Lower lobe of right lung (tissue), 2 donors: ENCODE results near the gene ACTR3. TPM values are rescaled to one million over a fixed set of nuclear protein-coding genes. Genes with fewer than 3 reads are reported as not detected.

ENCODE experiments used
- ATAC-seq, 2 donors: fragments of 200-7000 bp; cut with Tn5 transposase; one replicate each; pipeline ENCODE4 v1.9.1; 2020 to 2022; ENCODE audit warnings: mild to moderate bottlenecking in 2 of 2, moderate library complexity in 2 of 2
- DNase-seq: peaks from one replicate; pipeline ENCODE4 v3.0.0-alpha.2; 2020
- H3K27ac ChIP-seq: fragments of 200-600 bp; one replicate; pipeline ENCODE4 v1.8.0; 2022
- H3K27me3 ChIP-seq: fragments of 200-600 bp; one replicate; pipeline ENCODE4 v1.8.0; 2022; ENCODE audit warnings: low read depth
- H3K36me3 ChIP-seq: fragments of 200-600 bp; one replicate; pipeline ENCODE4 v1.8.0; 2022; ENCODE audit warnings: mild to moderate bottlenecking
- H3K4me1 ChIP-seq: fragments of 200-600 bp; one replicate; pipeline ENCODE4 v1.8.0; 2022
- H3K4me3 ChIP-seq: fragments of 200-600 bp; one replicate; pipeline ENCODE4 v1.8.0; 2022; ENCODE audit warnings: mild to moderate bottlenecking
- H3K9me3 ChIP-seq: fragments of 200-600 bp; one replicate; pipeline ENCODE4 v1.8.0; 2022
- intact Hi-C: fragments of 100-400 bp; cut with DNase I; formaldehyde crosslinking; loops from one replicate; pipeline ENCODE4 v1.11.0; 2022
- total RNA-seq: library from RNA; stranded (reverse); fragmentation: NEBNext Ultra II Directional; extraction: Animal tissue kit (Norgen Biotek cat#: 25700); gene quantifications from one replicate; pipeline ENCODE4 v1.2.1, GENCODE V29; 2021
- TF ChIP-seq, protein P1 (sequence below): fragments of 200-600 bp; IDR thresholded peaks from one replicate; pipeline ENCODE4 v1.8.0; 2022; ENCODE audit warnings: antibody characterized with exemption, mild to moderate bottlenecking
- donor health status: DM: no; HTN: yes; CAD: no; lungs with severe emphysema.

The ACTR3 gene
- total RNA-seq, 1 donor from 2014 or later: 269 TPM

DNA sequence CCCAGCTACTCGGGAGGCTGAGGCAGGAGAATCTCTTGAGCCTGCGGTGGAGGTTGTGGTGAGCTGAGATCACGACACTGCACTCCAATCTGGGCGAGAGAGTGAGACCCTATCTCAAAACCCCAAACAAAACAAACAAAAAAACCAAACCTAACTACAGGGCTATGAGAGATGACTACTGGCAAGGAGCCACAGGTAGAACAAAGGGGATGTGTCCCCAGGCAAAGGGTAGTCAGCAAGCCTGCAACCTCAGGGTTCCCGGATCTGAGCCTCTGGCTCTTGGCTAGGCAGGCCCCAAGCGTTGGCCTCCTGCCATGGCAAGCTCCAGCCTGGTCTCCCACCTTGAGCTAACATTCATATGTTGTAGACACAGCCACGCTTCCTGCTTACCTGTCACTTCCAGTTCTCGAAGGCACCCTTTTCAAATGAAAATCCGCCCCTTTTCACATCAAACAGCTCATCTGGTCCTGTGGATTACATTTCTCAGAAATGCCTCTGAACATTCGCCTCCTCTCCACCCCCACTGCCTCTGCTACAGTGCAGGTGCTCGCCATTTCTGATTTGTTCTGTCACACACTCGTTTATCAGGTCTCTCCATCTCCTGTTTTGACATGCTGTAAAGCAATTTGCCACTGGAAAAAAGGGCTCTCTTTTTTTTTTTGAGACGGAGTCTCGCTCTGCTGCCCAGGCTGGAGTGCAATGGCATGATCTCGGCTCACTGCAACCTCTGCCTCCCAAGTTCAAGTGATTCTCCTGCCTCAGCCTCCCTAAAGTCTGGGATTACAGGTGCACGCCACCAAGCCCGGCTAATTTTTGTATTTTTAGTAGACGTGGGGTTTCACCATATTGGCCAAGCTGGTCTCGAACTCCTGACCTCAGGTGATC lies 13.1 kb upstream of the ACTR3 start:
- no peak overlapping the region for H3K4me3 ChIP-seq
- H3K27me3 ChIP-seq: no peaks in the 10 kb centered on the region
- peak; percentile 68 for DNase-seq
- ATAC-seq: peak; percentile 76 to 84
- TF ChIP-seq, protein P1, sequence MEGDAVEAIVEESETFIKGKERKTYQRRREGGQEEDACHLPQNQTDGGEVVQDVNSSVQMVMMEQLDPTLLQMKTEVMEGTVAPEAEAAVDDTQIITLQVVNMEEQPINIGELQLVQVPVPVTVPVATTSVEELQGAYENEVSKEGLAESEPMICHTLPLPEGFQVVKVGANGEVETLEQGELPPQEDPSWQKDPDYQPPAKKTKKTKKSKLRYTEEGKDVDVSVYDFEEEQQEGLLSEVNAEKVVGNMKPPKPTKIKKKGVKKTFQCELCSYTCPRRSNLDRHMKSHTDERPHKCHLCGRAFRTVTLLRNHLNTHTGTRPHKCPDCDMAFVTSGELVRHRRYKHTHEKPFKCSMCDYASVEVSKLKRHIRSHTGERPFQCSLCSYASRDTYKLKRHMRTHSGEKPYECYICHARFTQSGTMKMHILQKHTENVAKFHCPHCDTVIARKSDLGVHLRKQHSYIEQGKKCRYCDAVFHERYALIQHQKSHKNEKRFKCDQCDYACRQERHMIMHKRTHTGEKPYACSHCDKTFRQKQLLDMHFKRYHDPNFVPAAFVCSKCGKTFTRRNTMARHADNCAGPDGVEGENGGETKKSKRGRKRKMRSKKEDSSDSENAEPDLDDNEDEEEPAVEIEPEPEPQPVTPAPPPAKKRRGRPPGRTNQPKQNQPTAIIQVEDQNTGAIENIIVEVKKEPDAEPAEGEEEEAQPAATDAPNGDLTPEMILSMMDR: no peak
- H3K4me1 ChIP-seq: peaks cover 13% of the 10 kb centered on the region
- H3K27ac ChIP-seq: no peak overlapping the region
- no peaks in the 10 kb centered on the region for H3K9me3 ChIP-seq
- intact Hi-C loops: no loop called here
- H3K36me3 ChIP-seq: no peaks in the 10 kb centered on the region

DNA sequence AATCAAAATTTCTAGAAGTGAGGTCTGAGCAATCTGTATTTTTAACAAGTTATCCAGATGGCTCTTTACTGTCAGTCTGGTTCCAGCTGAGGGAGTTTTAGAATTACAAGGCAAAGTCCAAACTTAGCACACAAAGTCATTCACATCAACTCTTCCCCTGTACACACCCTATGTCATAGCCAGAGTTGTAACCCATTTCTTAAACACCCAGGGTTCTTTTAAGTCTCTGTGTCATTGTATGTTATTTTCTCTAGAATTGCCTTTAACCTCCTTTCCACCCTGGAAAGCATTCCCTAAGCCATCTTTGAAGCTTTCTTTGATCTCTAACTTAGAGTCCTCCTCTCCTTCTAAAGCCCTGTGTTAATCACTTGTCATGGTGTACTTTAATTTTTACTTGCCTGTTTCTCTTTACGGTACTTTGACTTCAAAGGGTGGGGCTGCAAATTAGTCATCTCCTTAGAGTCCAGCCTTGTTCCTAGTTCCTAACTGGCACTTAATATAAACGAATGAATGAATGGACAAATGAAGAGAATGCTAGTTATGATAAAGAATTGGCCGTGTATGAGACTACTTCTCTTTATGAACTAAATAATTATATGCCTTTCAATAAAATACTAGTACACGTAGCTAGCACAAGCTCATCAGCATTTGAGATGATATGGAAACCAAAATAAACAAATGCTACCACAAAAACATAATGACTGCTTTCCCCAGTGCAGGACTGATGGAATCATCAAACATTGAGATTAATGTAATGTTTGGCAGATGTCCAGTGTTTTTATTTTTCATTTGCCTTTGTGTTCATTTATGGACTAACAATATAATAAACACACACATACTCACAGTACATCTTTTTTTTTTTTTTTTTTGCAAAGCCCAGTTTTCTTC lies 11.9 kb upstream of the ACTR3 start:
- Histone ChIP-seq H3K4me1 (peaks cover 13% of the 10 kb centered on the region), H3K27me3 (no peaks in the 10 kb centered on the region), H3K27ac (no peak overlapping the region), H3K9me3 (no peaks in the 10 kb centered on the region), H3K4me3 (no peak overlapping the region), H3K36me3 (no peaks in the 10 kb centered on the region)
- no peak for DNase-seq
- ATAC-seq: peak; percentile 52 to 71
- TF ChIP-seq, protein P1: no peak
- intact Hi-C loops: no loop called here

- no peaks in the 10 kb centered on the region for H3K36me3 ChIP-seq
- DNase-seq: no peak
- TF ChIP-seq, protein P1: no peak
- peaks cover 13% of the 10 kb centered on the region for H3K4me1 ChIP-seq
- no peaks in the 10 kb centered on the region for H3K9me3 ChIP-seq
- intact Hi-C loops: no loop called here
- ATAC-seq: no peak
- no peak overlapping the region for H3K4me3 ChIP-seq
- no peak overlapping the region for H3K27ac ChIP-seq
- H3K27me3 ChIP-seq: no peaks in the 10 kb centered on the region
Observed at GRCh38 chr2:113878743-113879142, 11.1 kb upstream of the ACTR3 start.

DNA sequence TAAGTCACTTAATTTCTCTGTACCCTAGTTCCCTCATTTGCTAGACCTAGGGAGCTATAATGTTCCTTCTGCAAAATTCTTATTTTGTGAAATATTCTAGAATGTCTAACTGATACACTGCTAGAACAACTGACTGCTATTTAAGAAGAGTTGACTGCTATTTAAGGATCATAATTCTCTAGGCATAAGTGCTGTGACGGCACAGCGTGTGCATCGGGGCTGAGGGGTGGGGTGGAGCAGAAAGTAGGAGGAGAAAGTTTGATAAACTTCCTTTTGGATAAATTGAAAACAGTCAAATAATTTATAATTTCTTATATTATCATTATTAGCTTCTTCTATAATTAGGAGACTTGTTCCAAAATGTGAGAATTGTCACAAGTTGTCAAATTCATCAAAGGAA lies 10.4 kb upstream of the ACTR3 start:
- ATAC-seq (no peak), DNase-seq (no peak)
- Histone ChIP-seq H3K27me3 (no peaks in the 10 kb centered on the region), H3K4me1 (peaks cover 13% of the 10 kb centered on the region), H3K4me3 (no peak overlapping the region), H3K9me3 (no peaks in the 10 kb centered on the region), H3K27ac (no peak overlapping the region), H3K36me3 (no peaks in the 10 kb centered on the region)
- TF ChIP-seq, protein P1: no peak
- intact Hi-C loops: no loop called here

DNA sequence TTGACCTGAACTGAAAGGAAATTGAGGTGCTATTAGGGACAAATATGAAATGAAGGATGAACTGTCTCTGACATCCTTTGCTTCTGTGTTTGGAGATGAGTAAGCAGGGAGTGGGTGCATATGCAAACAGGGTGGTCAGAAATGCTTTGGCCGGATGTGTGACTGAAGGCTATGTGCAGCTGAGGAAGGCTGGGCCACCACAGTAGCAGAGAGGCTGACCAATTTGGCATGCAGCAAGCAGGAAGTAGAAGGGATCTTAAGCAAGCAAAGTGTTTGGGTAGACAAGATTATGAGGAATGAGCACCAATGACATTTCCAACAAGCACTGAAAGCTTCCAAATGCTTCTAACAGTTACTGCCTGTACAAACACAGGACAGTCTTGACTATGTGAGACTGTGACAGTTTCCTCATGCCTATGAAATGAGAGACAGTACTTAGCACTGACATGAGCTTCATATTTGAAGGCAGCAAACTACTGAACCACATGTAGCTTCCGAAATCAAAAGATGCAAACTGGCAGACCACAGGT lies 3.3 kb upstream of the ACTR3 start:
- Histone ChIP-seq H3K4me1 (peaks cover 43% of the 10 kb centered on the region), H3K9me3 (no peaks in the 10 kb centered on the region), H3K27me3 (no peaks in the 10 kb centered on the region), H3K36me3 (no peaks in the 10 kb centered on the region), H3K27ac (peak overlapping the region; percentile 50), H3K4me3 (no peak overlapping the region)
- TF ChIP-seq, protein P1: no peak
- DNase-seq (peak; percentile 72), ATAC-seq (peak in 1 of 2 donors; percentile 21)
- intact Hi-C loops: no loop called here
